DMS 273 (cell line): Measurements from ENCODE around the gene TRIM54.
"Not testable (repeated sequence)": the region's sequence is repeated elsewhere in the genome, so short reads cannot be mapped to it uniquely, and the experiment has no call there.

Experiments
- DNase-seq: peaks from one replicate; lab custom pipeline; 2025; ENCODE audit not compliant: unreplicated experiment; lab: John Stamatoyannopoulos, UW

Gene TRIM54

GRCh38 chr2:27309651-27310050 is 27.4 kb downstream of the TRIM54 start:
- DNase-seq = no peak

DNA sequence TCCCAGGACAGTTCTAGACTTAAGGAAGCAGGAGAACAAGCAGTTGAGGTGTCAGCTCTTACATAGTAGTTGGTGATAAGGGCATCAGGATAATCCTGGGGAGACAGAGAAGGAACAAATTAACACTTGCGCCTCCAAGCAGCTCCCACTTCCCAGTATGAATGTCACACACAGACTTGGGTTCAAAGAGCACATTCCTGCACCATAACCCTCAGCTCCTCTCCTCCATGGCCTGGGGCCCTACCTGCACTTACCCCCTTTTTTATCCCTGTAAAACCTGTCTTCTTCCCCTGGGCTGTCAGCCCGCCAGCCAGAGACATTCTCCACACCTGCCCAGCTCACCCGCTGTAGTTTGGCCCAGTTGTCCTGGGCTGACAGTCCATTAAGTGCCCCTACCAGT is 29.9 kb downstream of the TRIM54 start:
- no peak for DNase-seq

- no peak for DNase-seq
Measured at GRCh38 chr2:27313882-27314645, 31.8 kb downstream of the TRIM54 start.

DNA sequence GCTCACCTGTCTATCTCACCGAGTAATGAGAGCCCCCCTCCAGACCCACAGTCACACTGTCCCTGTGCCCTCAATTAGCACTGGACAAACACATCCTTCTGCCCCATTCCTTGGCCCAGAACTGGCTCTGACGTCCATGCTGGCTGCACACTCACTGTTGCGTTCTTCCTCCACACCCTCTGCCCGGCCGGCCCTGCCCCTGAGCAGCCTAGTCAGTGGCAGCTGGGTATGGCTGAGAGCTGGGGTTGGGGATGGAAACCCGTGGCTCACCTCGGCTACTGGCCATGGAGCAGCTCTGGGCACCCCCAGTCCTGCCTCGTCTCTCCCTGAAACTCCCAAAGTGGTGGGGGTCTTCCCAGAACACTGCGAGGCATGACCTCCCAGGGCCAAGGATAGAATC is 32.5 kb downstream of the TRIM54 start:
- no peak for DNase-seq

GRCh38 chr2:27315122-27315521 is 32.9 kb downstream of the TRIM54 start:
- no peak for DNase-seq

- peak; percentile 84 for DNase-seq
Measured at GRCh38 chr2:27316655-27317412, 34.6 kb downstream of the TRIM54 start.

GRCh38 chr2:27319839-27320238 is 37.6 kb downstream of the TRIM54 start:
- not testable (repeated sequence) for DNase-seq

GRCh38 chr2:27320958-27321543 is 38.8 kb downstream of the TRIM54 start:
- DNase-seq = peak; percentile 89

DNA sequence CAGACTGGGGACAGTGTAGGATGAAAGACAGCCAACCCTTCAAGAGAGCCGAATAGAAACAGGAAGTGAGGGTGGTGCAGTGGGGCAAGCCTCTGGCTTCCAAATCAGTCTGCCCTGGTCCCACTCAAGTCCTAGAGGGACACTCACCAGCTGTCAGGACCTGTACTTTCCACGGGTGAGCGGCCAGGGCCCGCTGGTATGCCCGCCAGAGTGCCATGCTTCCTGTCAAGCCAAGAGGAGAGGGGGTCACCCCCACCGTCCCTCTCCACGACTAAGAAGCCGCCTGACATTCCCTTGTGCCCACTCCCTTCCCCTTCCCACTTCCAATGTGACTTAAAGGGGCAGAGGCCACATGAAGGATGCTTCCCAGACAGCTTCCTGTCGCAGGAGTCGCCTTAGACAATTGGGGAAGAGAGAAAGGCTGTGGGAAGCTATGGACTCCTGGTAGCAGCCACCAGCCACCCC is 40.1 kb downstream of the TRIM54 start:
- no peak for DNase-seq

- peak; percentile 96 for DNase-seq
Measured at GRCh38 chr2:27322766-27323595, 40.8 kb downstream of the TRIM54 start, which contains the start of gene MPV17. MPV17 (minus strand) TSS chr2:27323097; CDS start chr2:27322517, 580 bp downstream.

GRCh38 chr2:27323596-27324285 is 41.5 kb downstream of the TRIM54 start:
- DNase-seq = peak; percentile 37

DNA sequence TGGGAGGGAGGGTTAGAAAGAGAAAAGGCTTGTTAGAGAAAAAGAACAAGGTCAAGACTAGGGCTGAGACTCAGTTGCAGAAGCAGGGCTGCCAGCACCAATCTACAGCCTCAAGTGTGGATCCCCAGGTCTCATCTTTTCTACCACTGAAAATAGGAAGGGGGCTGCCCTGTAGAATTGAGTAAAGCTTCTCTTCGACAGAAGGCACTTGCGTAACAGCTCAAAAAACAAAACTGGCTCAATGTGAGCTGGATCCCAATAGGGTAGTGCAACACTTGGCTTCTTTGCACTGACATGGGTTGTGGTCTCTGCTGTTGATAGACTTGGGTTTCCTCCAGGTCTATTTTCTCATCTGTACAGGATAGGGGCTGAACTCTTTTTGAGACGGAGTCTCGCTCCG is 42.5 kb downstream of the TRIM54 start:
- DNase-seq = no peak

- DNase-seq = no peak
Measured at GRCh38 chr2:27335311-27335710, 53.1 kb downstream of the TRIM54 start.

GRCh38 chr2:27336173-27336572 is 53.9 kb downstream of the TRIM54 start:
- no peak for DNase-seq

- DNase-seq = no peak
Measured at GRCh38 chr2:27347641-27348040, 65.4 kb downstream of the TRIM54 start.

GRCh38 chr2:27350106-27350693 is 68.0 kb downstream of the TRIM54 start:
- DNase-seq = no peak

- no peak for DNase-seq
Measured at GRCh38 chr2:27351802-27352598, 69.8 kb downstream of the TRIM54 start.

GRCh38 chr2:27353386-27353761 is 71.1 kb downstream of the TRIM54 start:
- DNase-seq = not testable (repeated sequence)
